HG03060 (cell line): Measurements from ENCODE around the gene AFAP1L1.

ENCODE experiments used
- ATAC-seq: cut with Tn5 transposase; IDR thresholded peaks from one replicate; pipeline ENCODE4 v1.9.1; 2021; ENCODE audit warnings: low read depth, moderate number of reproducible peaks; ENCODE audit not compliant: unreplicated experiment

The AFAP1L1 gene

GRCh38 chr5:149283626-149284480, 12.2 kb downstream of the AFAP1L1 start:
- ATAC-seq = no peak

GRCh38 chr5:149284501-149284900, 12.8 kb downstream of the AFAP1L1 start:
- ATAC-seq = no peak

GRCh38 chr5:149285153-149285552, 13.5 kb downstream of the AFAP1L1 start:
- ATAC-seq = no peak

GRCh38 chr5:149288436-149288835, 16.8 kb downstream of the AFAP1L1 start:
- ATAC-seq = no peak

DNA sequence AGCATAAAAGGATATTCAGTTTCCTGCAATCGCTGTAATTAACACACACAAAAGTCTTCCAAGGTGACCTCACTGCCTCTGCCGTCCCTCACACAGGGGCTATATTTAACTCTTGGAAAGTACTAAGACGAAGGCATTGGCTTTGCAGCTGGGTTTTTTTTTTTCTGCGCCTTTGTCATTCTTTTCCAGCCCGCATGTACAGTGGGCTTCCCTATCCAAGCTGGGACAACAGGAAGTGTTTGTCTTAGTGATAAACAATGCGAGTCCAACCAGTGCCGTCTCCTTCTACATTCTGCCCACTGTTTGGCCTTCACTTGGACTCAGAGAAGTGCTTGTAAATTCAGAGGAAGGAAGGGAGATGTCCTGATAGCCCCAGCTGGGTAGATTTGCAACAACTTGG, 17.6 kb downstream of the AFAP1L1 start:
- no peak for ATAC-seq

DNA sequence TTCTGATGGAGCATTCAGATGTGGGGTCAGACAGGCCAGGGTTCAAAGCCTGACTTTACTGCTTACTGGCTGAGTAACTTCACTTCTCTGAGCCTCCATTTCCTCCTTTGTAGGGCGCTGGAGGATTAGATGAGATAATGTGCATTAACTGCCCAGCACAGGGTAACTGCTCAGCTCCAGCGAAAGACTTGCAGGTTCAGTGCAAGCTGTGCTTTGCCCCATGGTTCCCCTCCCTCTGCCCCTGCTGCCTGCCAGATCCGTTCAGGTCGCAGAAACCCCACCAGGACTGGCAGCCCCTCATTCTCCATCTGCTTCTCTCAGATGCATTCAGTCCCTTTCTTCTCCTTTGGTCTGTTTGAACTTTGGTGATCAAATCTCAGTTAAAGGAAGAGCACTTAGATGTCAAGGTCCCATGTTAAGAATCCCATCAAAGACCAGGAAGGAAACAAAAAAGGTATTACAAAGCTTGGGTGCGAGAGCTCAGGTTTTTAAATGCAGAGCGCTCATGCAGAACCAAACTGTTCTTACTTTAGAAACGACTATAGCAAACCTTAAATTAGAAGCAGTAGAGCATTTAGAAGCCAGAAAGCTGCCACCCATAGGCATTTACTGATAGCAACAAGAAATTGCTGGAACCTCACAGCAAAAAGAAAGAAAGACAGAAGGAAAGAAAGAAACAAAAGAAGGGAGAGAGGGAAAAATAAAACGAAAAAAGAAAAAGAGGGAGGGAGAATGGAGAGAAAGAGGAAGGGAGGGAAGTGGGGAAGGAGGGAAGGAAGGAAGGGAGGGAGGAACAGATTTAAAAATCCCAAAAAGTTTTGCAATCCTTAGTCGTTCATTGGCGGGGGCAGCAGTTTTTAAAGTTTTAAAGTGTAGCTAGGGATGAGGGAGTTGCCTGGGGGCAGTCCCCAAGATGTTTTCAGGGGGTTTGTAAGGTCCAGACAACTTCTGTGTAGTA, 23.5 kb downstream of the AFAP1L1 start:
- ATAC-seq = no peak

DNA sequence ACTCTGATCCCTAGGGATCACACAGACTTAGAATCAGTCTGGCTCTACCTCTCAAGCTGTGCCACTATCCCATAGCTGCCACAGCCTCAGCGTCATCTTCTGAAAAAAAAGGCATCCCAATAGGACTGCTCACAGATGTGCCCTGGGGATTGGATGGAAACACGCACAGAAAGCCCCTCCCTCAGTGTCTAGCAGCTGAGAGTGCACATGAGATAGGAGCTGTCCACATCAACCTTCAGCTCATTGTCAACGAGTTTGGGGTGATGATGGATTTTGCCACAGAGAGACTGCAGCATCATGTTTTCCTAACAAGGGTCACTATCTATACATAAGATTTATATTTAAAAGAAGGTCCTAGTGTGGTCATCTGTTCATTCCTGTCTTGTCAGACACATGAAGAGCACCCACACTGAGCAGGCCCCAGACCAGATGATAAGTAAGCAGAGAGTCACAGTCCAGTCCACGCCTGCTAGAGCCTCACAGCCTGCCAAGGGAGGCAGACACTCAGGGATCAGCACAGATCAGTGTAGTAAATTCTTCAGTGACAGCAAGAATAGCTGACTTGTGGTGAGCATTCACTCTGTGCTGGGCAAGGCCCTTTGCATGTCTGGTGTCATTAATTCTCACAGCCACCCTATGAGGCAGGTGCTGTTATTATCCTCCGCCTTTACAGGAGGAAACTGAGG, 25.8 kb downstream of the AFAP1L1 start:
- no peak for ATAC-seq

DNA sequence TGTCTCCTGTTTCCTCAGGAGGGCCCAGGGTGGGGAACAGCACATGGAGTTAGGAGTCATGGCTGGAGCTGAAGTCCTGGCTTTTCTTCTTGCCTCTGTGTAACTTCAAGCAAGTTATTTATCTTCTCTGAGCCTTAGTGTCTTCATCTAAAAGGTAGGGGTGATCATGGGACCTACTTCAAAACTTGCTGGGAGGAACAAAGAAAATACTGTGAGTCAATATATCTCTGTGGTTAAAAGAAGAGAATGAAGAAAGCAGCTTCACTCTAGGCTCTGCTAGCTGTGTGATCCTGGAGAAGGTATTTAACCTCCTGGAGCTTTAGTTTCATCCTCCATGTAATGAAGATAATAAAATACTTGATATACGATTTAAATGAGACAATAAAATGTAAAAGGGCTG, 26.5 kb downstream of the AFAP1L1 start:
- ATAC-seq = no peak

GRCh38 chr5:149298842-149299404, 27.3 kb downstream of the AFAP1L1 start:
- ATAC-seq = no peak

DNA sequence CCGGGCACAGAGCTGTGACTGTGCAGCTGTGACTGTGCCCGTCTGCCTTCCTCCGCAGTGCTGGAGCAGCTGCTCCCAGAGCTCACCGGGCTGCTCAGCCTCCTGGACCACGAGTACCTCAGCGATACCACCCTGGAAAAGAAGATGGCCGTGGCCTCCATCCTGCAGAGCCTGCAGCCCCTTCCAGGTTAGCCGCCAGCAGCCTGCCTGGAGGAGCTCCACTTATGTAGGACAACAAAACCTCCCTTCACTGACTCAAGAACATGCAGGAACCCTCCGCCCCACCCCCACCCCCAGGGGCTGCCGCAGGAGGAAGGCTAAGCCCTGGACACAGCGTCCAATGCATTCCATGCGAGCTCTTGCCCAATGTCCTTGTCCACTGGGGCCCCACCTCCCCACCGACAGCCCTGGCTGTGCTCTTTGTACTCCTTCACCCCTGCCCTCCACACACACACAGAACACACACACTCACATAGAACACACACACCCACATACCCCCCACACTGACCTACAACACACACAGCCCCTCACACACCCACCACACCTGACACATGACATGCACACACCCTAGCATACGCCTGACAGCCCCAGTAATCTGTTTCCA, 27.9 kb downstream of the AFAP1L1 start:
- no peak for ATAC-seq

- ATAC-seq = no peak
These were observed 28.8 kb downstream of the AFAP1L1 start for GRCh38 chr5:149300441-149300840.

GRCh38 chr5:149301049-149301743, 29.5 kb downstream of the AFAP1L1 start:
- no peak for ATAC-seq

DNA sequence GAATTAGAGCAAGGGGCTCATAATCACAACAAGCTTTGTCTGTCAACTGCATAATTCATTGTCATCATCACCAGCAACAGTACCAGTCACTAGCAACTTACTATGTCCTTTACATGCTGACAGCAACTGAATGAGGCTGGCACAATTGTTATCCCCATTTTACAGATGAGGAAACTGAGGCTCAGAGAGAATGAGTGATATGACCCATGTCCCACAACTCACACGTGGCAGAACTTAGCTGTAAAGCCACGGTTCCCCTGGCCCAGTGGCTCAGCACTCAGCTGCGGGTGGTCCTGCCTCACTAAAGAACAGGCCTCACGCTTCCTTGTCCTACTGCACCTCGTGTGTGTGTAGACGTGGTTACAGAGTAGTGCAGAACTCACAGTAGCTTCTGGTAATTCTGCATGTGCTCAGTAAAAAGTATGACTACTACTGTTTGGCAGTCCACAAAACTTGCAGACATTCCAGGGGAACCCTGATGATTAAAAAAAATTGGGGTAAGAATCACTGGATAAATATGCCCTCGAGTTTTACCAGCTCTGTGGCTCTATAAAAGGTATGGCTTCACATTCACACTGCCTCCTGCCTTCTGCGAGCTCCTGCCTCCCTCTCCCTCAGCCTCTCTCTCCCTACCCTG, 30.2 kb downstream of the AFAP1L1 start:
- ATAC-seq = no peak

- no peak for ATAC-seq
These were observed 31.0 kb downstream of the AFAP1L1 start for GRCh38 chr5:149302641-149303040.

DNA sequence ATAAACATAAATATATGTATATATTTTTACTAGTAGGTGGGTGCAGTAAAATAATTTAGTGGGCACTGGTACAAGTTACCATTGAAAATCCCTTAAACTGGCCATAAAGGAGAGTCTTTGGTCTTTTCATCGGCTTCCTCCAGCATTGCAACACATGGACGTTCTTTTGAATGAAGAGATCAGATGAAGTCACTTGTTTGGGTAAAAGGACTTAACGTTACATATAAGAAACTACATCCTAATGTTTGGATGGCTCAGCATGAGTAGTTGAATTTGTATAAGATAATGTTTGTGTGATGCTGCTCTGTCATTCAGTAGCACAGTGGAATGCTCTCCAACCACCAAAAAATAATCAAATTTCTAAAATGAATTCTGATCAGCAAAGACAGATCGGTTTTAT, 31.6 kb downstream of the AFAP1L1 start:
- no peak for ATAC-seq

DNA sequence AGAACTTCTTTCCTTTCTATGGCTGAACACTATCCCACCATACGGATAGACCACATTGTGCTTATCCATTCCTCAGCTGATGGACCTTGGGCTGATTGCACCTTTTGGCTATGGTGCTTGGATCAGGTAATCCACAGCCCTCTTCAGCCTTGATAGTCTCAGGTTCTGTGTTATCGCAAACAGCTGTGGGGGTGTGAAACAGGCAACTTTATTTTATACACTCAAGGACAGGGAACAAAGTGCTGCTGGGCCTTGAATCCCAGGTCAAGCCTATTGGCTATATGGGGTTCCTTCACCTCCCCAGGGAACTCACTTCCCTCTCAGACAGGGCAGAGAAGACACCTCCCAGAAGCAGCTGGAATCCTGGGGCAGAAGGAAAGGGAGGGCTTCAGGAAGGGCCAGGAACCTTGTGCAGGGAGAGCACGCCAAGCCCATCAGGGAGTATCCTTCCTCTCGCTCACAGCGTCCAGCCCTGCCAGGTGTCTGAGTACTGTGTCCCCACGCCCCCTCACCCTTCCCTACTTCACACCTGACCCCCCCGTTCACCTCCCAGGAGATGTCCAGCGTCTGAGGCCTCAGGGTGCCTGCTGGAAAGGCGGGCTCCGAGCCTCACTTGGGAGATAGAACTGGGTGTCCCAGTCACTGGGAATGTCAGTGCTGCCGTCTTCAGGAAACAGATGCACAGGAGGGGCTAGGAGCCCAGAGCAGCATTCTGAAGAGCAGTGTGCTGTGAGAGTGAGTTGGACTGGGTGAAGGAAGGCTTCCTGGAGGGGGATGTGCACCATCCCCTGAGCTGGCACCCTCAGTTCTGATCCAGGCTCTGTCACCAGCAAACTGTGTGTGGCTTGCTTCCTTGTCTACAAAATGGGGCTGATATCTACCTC, 32.8 kb downstream of the AFAP1L1 start:
- no peak for ATAC-seq

DNA sequence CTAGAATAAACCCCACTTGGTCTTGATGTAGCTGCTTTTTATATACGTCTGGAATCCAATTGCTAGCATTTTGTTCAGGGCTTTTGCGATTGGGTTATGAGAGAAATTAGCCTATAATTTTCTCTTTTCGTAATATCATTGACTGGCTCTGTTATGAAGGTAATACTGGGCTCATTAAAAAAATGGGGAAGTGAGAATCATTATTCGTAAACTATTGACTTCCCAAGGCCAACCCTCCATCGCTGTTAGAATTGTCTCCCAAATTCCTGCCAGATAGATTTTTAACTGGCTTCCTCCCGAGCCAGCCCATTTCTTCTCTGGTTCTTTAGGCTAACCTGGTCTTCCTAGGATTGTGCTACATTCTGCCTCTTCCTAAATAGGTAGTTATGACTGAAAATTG, 37.7 kb downstream of the AFAP1L1 start:
- ATAC-seq = no peak

DNA sequence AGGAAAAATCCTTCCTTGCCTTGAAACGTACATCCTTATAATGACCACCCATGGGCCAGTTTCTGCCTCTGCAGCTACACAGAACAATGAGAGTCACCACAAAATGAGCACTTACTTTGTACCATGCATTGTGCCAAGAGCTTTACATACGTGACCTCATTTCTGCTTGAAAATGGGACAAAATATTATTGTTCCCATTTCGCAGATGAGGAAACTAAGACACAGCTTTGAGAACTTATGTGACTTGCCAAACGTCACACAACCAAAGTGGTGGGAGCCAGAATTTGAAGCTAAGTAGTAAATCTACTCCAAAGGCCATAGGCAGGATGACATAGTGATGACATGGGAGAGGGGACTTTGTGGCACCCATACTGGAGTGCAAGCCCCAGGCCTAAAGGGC, 38.8 kb downstream of the AFAP1L1 start:
- ATAC-seq = no peak
